Muscle layer of duodenum (tissue), 2 donors: ENCODE results near the gene KDELR3.

Experiments used
- H3K27ac ChIP-seq: one replicate; pipeline ENCODE4 v1.7.0; 2013; ENCODE audit warnings: mild to moderate bottlenecking, low read length
- H3K27me3 ChIP-seq: one replicate; pipeline ENCODE4 v1.7.0; 2013; ENCODE audit warnings: low read depth, mild to moderate bottlenecking, control low read depth, low read length
- H3K36me3 ChIP-seq, 2 donors: one replicate each; pipeline ENCODE4 v1.7.0; 2013; ENCODE audit warnings: low read length in 2 of 2, control low read depth in 1 of 2, mild to moderate bottlenecking in 1 of 2; ENCODE audit not compliant: insufficient read depth in 2 of 2, control insufficient read depth in 1 of 2
- H3K4me1 ChIP-seq, 2 donors: one replicate each; pipeline ENCODE4 v1.7.0; 2013; ENCODE audit warnings: low read length in 2 of 2, mild to moderate bottlenecking in 2 of 2, control low read depth in 1 of 2, moderate library complexity in 1 of 2; ENCODE audit not compliant: insufficient read depth in 2 of 2, control insufficient read depth in 1 of 2
- H3K4me3 ChIP-seq, 2 donors: one replicate each; pipeline ENCODE4 v1.7.0; 2013; ENCODE audit warnings: low read length in 2 of 2, low read depth in 1 of 2, mild to moderate bottlenecking in 1 of 2
- H3K9me3 ChIP-seq, 2 donors: one replicate each; pipeline ENCODE4 v1.7.0; 2013; ENCODE audit warnings: low read length in 2 of 2, control low read depth in 1 of 2, mild to moderate bottlenecking in 1 of 2; ENCODE audit not compliant: control insufficient read depth in 1 of 2
- donor health status: healthy.

KDELR3 gene

DNA sequence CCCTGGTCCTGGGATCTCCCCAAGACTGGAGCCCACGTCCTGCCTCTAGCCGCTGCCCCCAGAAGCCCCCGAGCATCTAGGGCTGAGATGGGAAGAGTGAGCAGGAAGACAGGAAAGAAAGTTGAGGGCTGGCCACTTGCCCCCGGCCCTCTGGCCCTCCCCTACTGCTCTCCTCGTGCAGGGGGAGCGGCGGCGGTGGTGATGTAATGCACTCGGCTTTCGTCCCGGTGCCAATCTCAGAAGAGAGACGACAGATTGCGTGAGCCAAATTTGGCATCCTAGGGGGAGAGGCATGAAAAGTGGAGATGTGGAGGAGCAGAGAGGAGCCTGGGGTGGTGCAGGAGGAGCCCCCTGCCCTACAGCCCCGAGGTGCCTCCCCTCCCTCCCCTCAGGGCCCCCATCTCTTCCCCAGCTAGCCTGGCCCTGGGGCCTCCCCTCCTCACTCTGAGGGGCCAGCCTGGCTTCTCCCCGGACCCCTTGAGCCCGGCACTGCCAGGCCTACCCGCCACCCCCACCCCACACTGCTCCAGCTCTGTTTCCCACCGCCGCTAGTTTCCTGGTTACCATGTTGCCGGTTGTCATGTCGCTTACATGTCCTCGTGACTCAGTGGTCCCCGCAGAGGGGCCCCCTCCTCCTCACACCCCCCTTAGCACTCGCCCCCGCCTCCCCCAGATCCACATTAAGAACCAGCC, 15.4 kb upstream of the KDELR3 start:
- Histone ChIP-seq H3K36me3 (no peaks in the 10 kb centered on the region), H3K9me3 (no peaks in the 10 kb centered on the region), H3K27ac (no peak overlapping the region), H3K4me3 (no peak overlapping the region), H3K4me1 (peaks cover 0 to 11% of the 10 kb centered on the region in 2 donors), H3K27me3 (peaks cover 23% of the 10 kb centered on the region)

DNA sequence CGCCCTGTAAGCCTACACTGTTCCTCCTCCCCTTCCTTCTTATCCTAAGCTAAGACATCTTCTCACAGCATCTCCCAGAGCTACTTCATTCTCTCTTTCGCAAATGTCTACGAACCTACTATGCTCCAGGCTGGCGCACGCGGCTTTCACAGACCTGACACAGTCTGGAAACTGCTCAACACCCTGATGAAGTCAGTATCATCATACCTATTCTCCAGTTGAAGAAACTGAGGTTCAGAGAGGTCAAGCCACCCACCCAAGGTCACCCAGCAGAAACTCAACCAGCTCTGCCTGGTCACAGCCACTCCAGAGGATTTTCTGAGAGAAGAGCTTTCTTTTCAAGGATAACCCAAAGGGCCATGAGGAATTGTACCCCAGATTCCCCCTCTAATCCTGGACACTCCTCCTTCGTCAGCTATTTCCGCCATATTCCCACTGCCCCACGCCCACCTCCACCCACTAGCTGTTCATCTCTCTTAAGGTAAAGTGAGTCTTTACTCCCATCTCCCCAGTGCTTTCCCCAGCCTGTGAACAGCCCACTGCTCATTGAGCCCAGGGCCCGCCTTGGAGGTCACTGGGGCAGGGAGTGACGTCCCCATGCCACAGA, 14.7 kb upstream of the KDELR3 start:
- no peaks in the 10 kb centered on the region for H3K36me3 ChIP-seq
- H3K27ac ChIP-seq, result no peak overlapping the region
- H3K27me3 ChIP-seq, result peaks cover 23% of the 10 kb centered on the region
- H3K4me3 ChIP-seq, result no peak overlapping the region
- H3K4me1 ChIP-seq, result peaks cover 0 to 11% of the 10 kb centered on the region in 2 donors
- no peaks in the 10 kb centered on the region for H3K9me3 ChIP-seq

DNA sequence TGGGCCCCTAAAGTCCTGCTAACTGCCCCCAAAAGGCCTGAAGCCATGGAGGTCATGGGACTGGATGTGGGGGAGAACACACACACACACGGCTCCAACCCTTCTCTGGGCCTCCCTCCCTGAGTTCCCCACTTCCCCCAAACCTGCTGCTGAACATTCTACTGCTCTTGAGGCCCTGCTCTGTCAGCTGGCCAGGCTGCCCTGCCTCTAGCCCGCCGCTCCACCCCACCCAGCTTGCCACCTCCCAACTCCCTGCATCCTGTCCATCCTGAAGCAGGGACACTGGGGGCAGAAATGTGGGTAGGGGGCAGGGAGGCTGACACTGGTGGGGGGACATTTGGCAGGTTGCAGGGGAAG, 13.9 kb upstream of the KDELR3 start:
- H3K4me3 ChIP-seq, result no peak overlapping the region

DNA sequence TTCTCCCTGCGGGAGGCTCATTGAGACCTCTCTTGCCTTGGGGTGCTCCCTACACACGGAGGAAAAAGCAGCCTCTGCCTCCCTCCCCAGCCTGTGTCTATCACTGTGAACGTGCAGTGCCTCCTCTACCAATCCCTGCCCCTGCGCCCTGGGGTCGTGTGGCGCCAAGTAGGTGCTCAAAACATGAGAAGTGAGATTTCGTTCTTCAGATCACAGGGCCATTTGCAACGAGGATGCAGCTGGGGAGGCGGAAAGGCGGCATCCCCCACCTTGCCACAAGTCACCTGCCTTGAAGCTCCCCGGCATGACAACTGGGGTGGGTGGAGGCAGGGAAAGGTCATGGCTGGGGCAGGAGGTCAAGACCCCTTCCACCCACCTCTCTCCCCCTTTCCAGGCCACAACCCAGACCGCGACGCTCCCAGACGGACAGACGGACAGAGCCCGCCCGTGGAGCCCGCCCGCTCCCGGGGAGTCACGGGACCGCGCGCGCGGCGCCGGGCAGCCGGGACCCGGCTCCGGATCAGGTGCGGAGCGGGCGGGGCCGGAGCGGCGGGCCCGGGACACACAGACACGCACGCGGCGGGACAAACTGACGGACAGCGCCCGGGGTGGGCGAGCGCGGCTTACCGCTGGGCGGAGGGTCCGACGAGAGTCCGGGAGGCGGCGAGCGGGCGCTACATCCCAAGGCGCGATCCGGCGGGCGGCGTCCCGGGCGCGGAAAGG, 13.4 kb upstream of the KDELR3 start:
- Histone ChIP-seq H3K36me3 (no peaks in the 10 kb centered on the region), H3K4me3 (peak overlapping the region in 1 of 2 donors; percentile 46), H3K4me1 (peaks cover 0 to 11% of the 10 kb centered on the region in 2 donors), H3K27me3 (peaks cover 32% of the 10 kb centered on the region), H3K27ac (no peak overlapping the region), H3K9me3 (no peaks in the 10 kb centered on the region)

More for the DNA sequence above, 13.9 kb upstream of the KDELR3 start:
- H3K4me1 ChIP-seq, result peaks cover 0 to 11% of the 10 kb centered on the region in 2 donors
- H3K36me3 ChIP-seq, result no peaks in the 10 kb centered on the region
- H3K27me3 ChIP-seq, result peaks cover 31% of the 10 kb centered on the region
- H3K27ac ChIP-seq, result no peak overlapping the region
- H3K9me3 ChIP-seq, result no peaks in the 10 kb centered on the region

DNA sequence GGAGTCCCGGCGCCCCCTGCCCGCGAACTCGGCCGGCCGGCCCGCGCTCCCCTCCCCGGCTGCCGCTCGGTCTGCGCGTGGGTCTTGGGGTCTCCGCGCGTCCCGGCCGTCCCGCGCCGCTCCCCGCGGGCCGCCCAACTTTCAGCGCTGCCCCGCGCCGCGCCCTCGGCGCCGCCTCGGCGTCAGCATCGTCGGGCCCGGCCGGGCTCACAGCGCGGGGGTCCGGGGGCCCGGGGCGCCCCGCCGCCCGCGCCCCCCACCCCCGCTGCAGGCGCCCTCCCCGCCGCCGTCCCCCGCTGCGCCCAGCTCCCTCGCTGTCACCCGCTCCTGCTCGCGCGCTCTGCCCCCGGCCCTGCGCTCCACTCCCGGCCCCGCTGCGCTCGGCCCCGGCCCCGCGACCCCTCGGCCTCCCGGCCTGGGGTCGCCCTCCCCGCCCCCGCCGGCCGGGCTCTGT, 12.8 kb upstream of the KDELR3 start, which contains the start of gene KCNJ4:
TSS of gene KCNJ4 (minus strand) at position 124 of the 454 bp plus-strand sequence. CDS start 27,067 bp downstream, outside the sequence.
- H3K9me3 ChIP-seq, result no peaks in the 10 kb centered on the region
- peaks cover 32% of the 10 kb centered on the region for H3K27me3 ChIP-seq
- H3K36me3 ChIP-seq, result no peaks in the 10 kb centered on the region
- no peak within 1 kb of the TSS for H3K27ac ChIP-seq
- peaks cover 0 to 11% of the 10 kb centered on the region in 2 donors for H3K4me1 ChIP-seq
- peak within 1 kb of the TSS in 1 of 2 donors; percentile 53 for H3K4me3 ChIP-seq

DNA sequence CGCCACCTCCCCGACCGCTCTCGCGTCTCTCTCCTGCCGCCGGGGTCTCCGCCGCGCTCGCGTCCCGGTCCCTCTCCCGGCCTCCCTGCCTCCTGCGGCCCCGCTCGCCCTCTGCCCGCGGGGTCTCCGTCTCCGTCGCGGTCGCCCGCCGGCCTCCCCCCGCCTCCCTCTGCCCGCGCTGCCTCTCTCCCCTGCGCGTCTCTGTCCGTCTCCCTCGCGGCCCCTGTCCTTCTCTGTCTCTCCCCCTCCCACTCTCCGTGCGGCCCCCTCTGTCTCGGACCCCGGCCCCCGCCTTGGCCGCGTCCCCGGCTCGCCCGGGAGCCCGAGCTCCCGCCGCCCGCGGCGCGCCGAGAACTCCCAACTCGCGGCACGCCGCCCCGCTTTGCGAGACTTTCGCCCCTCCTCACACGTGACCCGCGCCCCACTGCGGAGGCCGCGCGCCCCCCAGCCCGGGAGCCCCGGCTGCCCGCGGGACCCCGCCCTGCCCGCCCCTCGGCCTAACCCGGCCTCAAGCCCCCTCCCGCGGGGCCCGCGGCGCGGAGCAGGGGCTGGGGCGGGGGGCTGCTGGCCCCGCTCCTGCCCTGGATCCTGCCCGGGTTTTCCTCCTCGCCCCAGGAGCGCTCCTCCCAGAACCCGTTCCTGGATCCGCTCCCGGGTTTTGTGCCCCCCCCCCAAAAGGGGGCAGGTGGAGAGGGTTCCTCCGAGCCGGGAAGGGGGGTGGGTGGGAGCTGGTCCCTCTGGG, 12.2 kb upstream of the KDELR3 start:
- Histone ChIP-seq H3K27me3 (peaks cover 35% of the 10 kb centered on the region), H3K27ac (no peak overlapping the region)

DNA sequence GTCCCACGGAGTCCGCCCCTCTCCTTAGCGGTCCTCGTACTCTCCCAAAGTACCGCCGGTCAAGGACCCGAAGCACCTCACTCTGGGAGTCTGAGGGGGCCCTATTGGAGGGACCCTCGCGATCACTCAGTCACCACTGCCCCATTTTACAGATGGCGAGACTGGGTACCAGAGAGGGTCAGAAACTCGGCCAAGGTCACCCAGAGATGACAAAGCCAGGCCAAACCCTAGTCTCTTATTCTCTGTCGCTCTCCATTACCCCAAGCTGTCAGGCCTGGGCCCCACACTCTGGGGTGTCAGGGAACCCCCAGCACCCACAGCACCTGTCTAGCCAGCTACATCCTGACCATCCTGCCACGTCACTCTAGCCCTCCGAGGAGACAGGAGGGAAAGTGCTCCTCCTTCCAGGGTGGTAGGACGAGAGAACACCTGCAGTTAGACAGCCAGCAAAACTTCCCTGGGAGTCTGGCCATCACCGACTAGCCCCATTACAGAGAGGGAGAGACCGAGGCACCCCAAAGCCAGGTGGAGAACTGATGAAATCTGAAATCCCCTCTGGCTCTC, 11.5 kb upstream of the KDELR3 start:
- H3K36me3 ChIP-seq, result no peaks in the 10 kb centered on the region
- no peak overlapping the region for H3K27ac ChIP-seq
- H3K4me3 ChIP-seq, result no peak overlapping the region
- no peaks in the 10 kb centered on the region for H3K9me3 ChIP-seq
- H3K27me3 ChIP-seq, result peaks cover 38% of the 10 kb centered on the region
- peaks cover 0 to 14% of the 10 kb centered on the region in 2 donors for H3K4me1 ChIP-seq

More for the DNA sequence above, 12.2 kb upstream of the KDELR3 start:
- Histone ChIP-seq H3K4me3 (peak overlapping the region in 1 of 2 donors; percentile 53), H3K36me3 (no peaks in the 10 kb centered on the region), H3K4me1 (peaks cover 0 to 11% of the 10 kb centered on the region in 2 donors), H3K9me3 (no peaks in the 10 kb centered on the region)

DNA sequence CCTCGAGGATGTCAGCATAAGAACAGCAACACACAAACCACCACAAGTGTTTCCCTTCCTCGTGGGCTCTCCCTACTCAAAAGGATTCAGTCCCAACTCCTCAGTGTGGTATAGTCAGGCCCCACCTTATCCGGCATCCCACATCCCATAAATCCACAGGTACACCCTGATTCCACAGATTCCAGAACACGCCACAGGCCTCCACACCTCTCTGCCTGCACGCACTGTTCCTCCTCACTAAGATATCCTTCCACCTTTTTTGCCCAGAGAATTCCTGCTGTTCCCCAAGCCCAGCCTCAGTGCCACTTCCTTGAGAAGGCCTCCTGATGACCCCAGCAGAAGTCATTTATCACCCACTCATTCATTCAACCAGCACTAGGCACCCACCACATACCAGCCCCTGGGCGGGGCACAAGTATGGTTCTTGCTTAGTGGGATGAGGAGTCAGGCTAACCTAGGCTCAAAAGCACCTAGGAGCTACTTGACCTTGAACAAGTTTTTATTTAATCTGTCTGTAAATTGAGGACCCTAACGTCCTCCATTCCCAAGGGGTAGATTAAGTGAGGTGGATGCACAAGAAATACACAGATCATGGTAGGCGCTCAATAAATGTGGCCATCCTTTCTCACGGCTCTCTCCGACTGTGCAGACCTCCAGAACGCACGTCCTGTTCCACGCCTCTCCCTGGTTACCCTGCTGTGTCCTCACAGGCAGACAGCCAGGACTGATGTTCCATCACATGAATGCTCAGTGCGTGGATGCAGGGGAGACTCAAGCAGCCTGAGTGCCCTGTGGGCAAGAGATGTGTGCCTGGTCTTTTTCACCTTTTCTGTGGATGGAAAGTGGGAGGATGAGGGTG, 10.8 kb upstream of the KDELR3 start:
- H3K36me3 ChIP-seq, result no peaks in the 10 kb centered on the region
- no peaks in the 10 kb centered on the region for H3K9me3 ChIP-seq
- H3K4me3 ChIP-seq, result no peak overlapping the region
- no peak overlapping the region for H3K27ac ChIP-seq
- H3K27me3 ChIP-seq, result peaks cover 38% of the 10 kb centered on the region
- peaks cover 0 to 21% of the 10 kb centered on the region in 2 donors for H3K4me1 ChIP-seq

DNA sequence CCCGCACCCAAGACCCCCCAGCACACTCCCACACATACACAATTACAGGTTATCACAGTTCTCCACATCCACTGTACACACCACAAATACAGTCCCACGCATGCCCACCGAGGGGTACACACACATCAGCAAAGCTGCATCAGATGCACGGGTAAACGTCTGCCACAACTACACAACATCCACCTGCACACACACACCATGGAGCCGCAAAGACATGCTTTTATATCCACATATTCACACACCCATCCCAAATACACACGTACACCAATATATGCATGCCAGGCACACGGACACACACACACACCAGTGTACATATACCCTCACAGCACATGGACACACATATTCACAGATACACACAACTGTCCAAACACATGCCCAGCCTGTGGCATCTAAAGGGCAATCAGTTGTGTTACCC, 7.5 kb upstream of the KDELR3 start:
- Histone ChIP-seq H3K36me3 (no peaks in the 10 kb centered on the region), H3K4me1 (peaks cover 0 to 16% of the 10 kb centered on the region in 2 donors), H3K9me3 (no peaks in the 10 kb centered on the region), H3K27me3 (peaks cover 20% of the 10 kb centered on the region), H3K4me3 (no peak overlapping the region), H3K27ac (no peak overlapping the region)

DNA sequence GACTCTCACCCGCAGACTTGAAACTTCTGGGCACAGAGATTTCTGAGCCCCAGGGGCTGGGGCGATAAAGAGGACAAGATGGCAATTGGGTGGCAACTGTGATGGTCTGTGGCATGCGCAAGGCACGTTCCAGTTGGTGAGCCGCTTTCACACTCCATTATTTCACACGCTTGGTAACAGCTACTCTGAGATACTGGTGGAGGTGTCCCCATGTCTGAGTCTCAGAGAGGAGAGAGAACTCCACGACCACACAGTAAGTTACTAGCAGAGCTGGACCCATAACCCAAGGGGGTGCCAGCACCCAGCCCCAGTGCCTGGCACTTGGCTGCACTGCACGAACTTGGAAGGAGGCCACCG, 6.9 kb upstream of the KDELR3 start:
- peak overlapping the region in 1 of 2 donors; percentile 25 for H3K4me3 ChIP-seq
- H3K27me3 ChIP-seq, result peaks cover 20% of the 10 kb centered on the region
- no peak overlapping the region for H3K27ac ChIP-seq
- no peaks in the 10 kb centered on the region for H3K36me3 ChIP-seq
- H3K4me1 ChIP-seq, result peaks cover 0 to 14% of the 10 kb centered on the region in 2 donors
- H3K9me3 ChIP-seq, result no peaks in the 10 kb centered on the region
